ENCODE results near the gene AGBL4.

GRCh38 chr1:49234988-49235387 lies 788.8 kb downstream of the AGBL4 start:
- TF ChIP-seq CTCF (IDR thresholded peaks at IDR 0.05) (no peak), ZFX (IDR thresholded peaks at IDR 0.05; ENCODE audit: borderline replicate concordance) (no peak)

Data from 22Rv1 (cell line).